ENCODE measurements around the gene LHFPL6.

The LHFPL6 gene

DNA sequence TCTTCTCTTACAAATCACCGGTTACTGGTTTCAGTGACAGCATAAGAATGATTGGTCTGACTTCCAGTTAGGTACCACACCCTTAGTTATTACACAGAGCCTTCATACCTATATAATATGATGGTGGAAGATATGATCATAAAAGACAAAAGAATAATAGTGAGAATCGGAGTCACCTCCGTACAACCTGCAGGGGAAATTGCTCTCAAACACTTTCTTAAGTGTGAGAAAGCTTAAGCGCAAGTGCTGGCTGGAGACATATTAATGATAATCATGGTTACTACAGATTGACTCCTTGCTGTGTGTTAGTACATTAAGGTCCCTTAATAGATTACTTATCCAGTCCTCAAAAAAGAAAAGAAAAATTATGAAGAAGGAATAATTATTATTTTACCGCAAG lies 1.8 kb upstream of the LHFPL6 start:
- no peaks in the 10 kb centered on the region for H3K36me3 ChIP-seq (ENCODE audit: insufficient read depth, low read length)
- ATAC-seq (ENCODE audit: insufficient read depth, low read depth): no peak
- no peaks in the 10 kb centered on the region for H3K79me2 ChIP-seq (ENCODE audit: insufficient read depth, low read length)
- no peak for DNase-seq
- H2AFZ ChIP-seq (ENCODE audit: low read depth, low read length): no peak overlapping the region
- H3K27ac ChIP-seq (ENCODE audit: low read length): no peak overlapping the region
- no peaks in the 10 kb centered on the region for H3K9me3 ChIP-seq (ENCODE audit: insufficient read depth, low read length, severe bottlenecking)
- H3K4me2 ChIP-seq (ENCODE audit: insufficient read depth, low read length): no peak overlapping the region
- TF ChIP-seq, protein P1, sequence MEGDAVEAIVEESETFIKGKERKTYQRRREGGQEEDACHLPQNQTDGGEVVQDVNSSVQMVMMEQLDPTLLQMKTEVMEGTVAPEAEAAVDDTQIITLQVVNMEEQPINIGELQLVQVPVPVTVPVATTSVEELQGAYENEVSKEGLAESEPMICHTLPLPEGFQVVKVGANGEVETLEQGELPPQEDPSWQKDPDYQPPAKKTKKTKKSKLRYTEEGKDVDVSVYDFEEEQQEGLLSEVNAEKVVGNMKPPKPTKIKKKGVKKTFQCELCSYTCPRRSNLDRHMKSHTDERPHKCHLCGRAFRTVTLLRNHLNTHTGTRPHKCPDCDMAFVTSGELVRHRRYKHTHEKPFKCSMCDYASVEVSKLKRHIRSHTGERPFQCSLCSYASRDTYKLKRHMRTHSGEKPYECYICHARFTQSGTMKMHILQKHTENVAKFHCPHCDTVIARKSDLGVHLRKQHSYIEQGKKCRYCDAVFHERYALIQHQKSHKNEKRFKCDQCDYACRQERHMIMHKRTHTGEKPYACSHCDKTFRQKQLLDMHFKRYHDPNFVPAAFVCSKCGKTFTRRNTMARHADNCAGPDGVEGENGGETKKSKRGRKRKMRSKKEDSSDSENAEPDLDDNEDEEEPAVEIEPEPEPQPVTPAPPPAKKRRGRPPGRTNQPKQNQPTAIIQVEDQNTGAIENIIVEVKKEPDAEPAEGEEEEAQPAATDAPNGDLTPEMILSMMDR (IDR thresholded peaks at IDR 0.05; ENCODE audit: borderline replicate concordance, extremely low read depth, low read length, poor library complexity, severe bottlenecking): no peak
- TF ChIP-seq EZH2 (IDR thresholded peaks at IDR 0.05; ENCODE audit: borderline replicate concordance, low read depth, low read length, severe bottlenecking): no peak
- H3K9ac ChIP-seq (ENCODE audit: low read depth, low read length): no peak overlapping the region
- H4K20me1 ChIP-seq (ENCODE audit: insufficient read depth, low read length): no peaks in the 10 kb centered on the region
- peaks cover 23% of the 10 kb centered on the region for H3K27me3 ChIP-seq (ENCODE audit: insufficient read depth, low read length, poor library complexity)
- no peaks in the 10 kb centered on the region for H3K4me1 ChIP-seq (ENCODE audit: insufficient read depth, low read length)
- no peak overlapping the region for H3K4me3 ChIP-seq (ENCODE audit: low read depth in 1 of 2, low read length in 2 of 2)

DNA sequence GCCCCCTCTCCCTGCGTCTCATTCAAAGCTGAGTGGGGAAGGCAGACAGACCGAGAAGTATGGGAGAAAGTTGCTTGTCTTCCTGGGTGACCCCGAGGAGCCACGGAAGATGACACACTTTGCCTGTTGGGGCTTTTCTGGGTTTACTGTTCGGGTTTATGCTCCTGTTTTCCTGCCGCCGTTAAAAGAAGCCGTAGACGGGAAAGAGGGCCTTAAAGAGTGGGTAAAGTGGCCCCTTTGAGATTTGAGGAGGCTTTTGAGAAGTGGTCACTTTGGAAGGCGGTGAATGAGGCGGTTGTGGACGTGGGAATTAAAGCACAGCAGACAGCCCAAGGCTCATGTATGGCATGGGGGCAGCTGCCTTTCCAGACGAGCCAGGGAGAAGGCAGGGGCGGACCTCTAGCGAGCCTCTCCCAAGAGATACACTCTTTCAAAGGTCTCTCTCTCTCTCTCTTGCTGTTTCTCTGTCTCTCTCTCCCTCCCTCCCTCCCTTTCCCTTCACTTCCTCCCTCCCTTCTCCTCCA lies 493 bp upstream of the LHFPL6 start:
- H3K27ac ChIP-seq (ENCODE audit: low read length): no peak overlapping the region
- H3K9ac ChIP-seq (ENCODE audit: low read depth, low read length): no peak overlapping the region
- H2AFZ ChIP-seq (ENCODE audit: low read depth, low read length): no peak overlapping the region

DNA sequence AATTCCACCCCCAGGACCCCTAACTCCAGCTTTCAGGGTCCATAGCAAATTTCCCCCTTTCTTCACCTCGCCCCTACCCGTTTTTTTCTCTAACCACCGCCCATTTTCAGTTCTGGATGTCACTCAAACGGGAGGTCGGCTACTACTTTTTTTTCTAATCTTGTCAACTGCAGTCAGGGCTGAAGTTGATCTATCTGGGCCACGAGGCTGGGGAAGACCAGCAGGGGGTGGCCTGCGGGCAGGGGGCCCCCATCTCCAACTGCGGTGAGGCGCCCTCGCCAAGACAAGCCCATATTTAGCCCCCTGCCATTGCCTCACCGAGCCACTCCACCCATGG lies 748 bp downstream of the LHFPL6 start:
- Histone ChIP-seq H3K79me2 (ENCODE audit: insufficient read depth, low read length) (no peaks in the 10 kb centered on the region), H3K4me1 (ENCODE audit: insufficient read depth, low read length) (no peaks in the 10 kb centered on the region), H3K9me3 (ENCODE audit: insufficient read depth, low read length, severe bottlenecking) (no peaks in the 10 kb centered on the region), H3K27ac (ENCODE audit: low read length) (no peak overlapping the region), H3K4me3 (ENCODE audit: low read depth in 1 of 2, low read length in 2 of 2) (no peak overlapping the region), H3K36me3 (ENCODE audit: insufficient read depth, low read length) (no peaks in the 10 kb centered on the region), H2AFZ (ENCODE audit: low read depth, low read length) (no peak overlapping the region), H3K9ac (ENCODE audit: low read depth, low read length) (no peak overlapping the region), H3K4me2 (ENCODE audit: insufficient read depth, low read length) (no peak overlapping the region), H4K20me1 (ENCODE audit: insufficient read depth, low read length) (no peaks in the 10 kb centered on the region), H3K27me3 (ENCODE audit: insufficient read depth, low read length, poor library complexity) (peaks cover 24% of the 10 kb centered on the region)
- no peak for ATAC-seq (ENCODE audit: insufficient read depth, low read depth)
- TF ChIP-seq, protein P1 (IDR thresholded peaks at IDR 0.05; ENCODE audit: borderline replicate concordance, extremely low read depth, low read length, poor library complexity, severe bottlenecking): no peak
- no peak for TF ChIP-seq EZH2 (IDR thresholded peaks at IDR 0.05; ENCODE audit: borderline replicate concordance, low read depth, low read length, severe bottlenecking)
- DNase-seq: no peak

More for the DNA sequence above, 493 bp upstream of the LHFPL6 start:
- DNase-seq (no peak), ATAC-seq (ENCODE audit: insufficient read depth, low read depth) (no peak)
- H3K4me3 ChIP-seq (ENCODE audit: low read depth in 1 of 2, low read length in 2 of 2): no peak overlapping the region
- no peaks in the 10 kb centered on the region for H3K4me1 ChIP-seq (ENCODE audit: insufficient read depth, low read length)
- H4K20me1 ChIP-seq (ENCODE audit: insufficient read depth, low read length): no peaks in the 10 kb centered on the region
- H3K4me2 ChIP-seq (ENCODE audit: insufficient read depth, low read length): no peak overlapping the region
- peaks cover 24% of the 10 kb centered on the region for H3K27me3 ChIP-seq (ENCODE audit: insufficient read depth, low read length, poor library complexity)
- H3K36me3 ChIP-seq (ENCODE audit: insufficient read depth, low read length): no peaks in the 10 kb centered on the region
- no peaks in the 10 kb centered on the region for H3K79me2 ChIP-seq (ENCODE audit: insufficient read depth, low read length)
- no peak for TF ChIP-seq EZH2 (IDR thresholded peaks at IDR 0.05; ENCODE audit: borderline replicate concordance, low read depth, low read length, severe bottlenecking)
- TF ChIP-seq, protein P1 (IDR thresholded peaks at IDR 0.05; ENCODE audit: borderline replicate concordance, extremely low read depth, low read length, poor library complexity, severe bottlenecking): no peak
- no peaks in the 10 kb centered on the region for H3K9me3 ChIP-seq (ENCODE audit: insufficient read depth, low read length, severe bottlenecking)

DNA sequence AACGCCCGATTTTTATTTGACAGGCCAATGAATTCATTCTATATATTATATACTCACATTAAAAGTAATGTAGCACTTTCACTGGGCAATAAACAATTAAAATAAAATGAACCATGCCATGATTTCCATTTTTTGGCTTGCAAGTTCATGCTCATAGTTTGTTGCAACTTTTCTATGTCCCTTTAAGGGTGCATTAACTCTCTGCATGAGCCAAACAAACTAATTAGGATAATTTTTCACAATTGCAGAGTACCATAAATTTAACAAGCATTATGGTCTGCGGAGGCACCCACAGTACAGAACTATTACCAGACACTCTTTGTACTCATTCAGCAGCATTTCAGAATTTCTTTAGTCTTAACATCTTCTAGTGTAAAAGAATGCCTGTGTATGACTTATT lies 1.4 kb downstream of the LHFPL6 start:
- Histone ChIP-seq H3K4me2 (ENCODE audit: insufficient read depth, low read length) (no peak overlapping the region), H4K20me1 (ENCODE audit: insufficient read depth, low read length) (no peaks in the 10 kb centered on the region), H3K4me1 (ENCODE audit: insufficient read depth, low read length) (no peaks in the 10 kb centered on the region), H3K27me3 (ENCODE audit: insufficient read depth, low read length, poor library complexity) (peaks cover 27% of the 10 kb centered on the region), H3K79me2 (ENCODE audit: insufficient read depth, low read length) (no peaks in the 10 kb centered on the region), H3K9me3 (ENCODE audit: insufficient read depth, low read length, severe bottlenecking) (no peaks in the 10 kb centered on the region), H3K27ac (ENCODE audit: low read length) (no peak overlapping the region), H3K4me3 (ENCODE audit: low read depth in 1 of 2, low read length in 2 of 2) (no peak overlapping the region), H3K9ac (ENCODE audit: low read depth, low read length) (no peak overlapping the region), H3K36me3 (ENCODE audit: insufficient read depth, low read length) (no peaks in the 10 kb centered on the region), H2AFZ (ENCODE audit: low read depth, low read length) (no peak overlapping the region)
- ATAC-seq (ENCODE audit: insufficient read depth, low read depth): no peak
- DNase-seq: no peak
- TF ChIP-seq EZH2 (IDR thresholded peaks at IDR 0.05; ENCODE audit: borderline replicate concordance, low read depth, low read length, severe bottlenecking): no peak
- TF ChIP-seq, protein P1 (IDR thresholded peaks at IDR 0.05; ENCODE audit: borderline replicate concordance, extremely low read depth, low read length, poor library complexity, severe bottlenecking): no peak
